ENCODE data around the gene TECPR2.
A peak's percentile ranks its signal among the peaks of the same experiment; 100 is the strongest.
"Not testable (repeated sequence)": the region's sequence is repeated elsewhere in the genome, so short reads cannot be mapped to it uniquely, and the experiment has no call there.

The TECPR2 gene

GRCh38 chr14:102362545-102363181 lies at the start of gene TECPR2, which contains the start of gene CINP:
Gene TECPR2 (plus strand): TSS chr14:102362941. CDS start chr14:102376722, 13,781 bp downstream.
Gene CINP (minus strand): TSS chr14:102362890. CDS start chr14:102362851, 39 bp downstream.
- peak; percentile 92 for DNase-seq

- DNase-seq: peak; percentile 71
Observed at GRCh38 chr14:102314242-102315011, 48.3 kb upstream of the TECPR2 start.

- no peak for DNase-seq
Observed at GRCh38 chr14:102315121-102315520, 47.6 kb upstream of the TECPR2 start.

- no peak for DNase-seq
Observed at GRCh38 chr14:102316338-102316742, 46.4 kb upstream of the TECPR2 start.

- peak; percentile 96 for DNase-seq
Observed at GRCh38 chr14:102316743-102317563, 45.8 kb upstream of the TECPR2 start.

- no peak for DNase-seq
Observed at GRCh38 chr14:102317564-102318248, 45.0 kb upstream of the TECPR2 start.

- no peak for DNase-seq
Observed at GRCh38 chr14:102318781-102319276, 43.9 kb upstream of the TECPR2 start.

- peak; percentile 91 for DNase-seq
Observed at GRCh38 chr14:102319351-102320032, 43.2 kb upstream of the TECPR2 start, which contains the start of gene ZNF839. Gene ZNF839 (plus strand): TSS chr14:102319746. CDS start chr14:102319766, 20 bp downstream.

GRCh38 chr14:102320033-102320660 lies 42.6 kb upstream of the TECPR2 start:
- peak; percentile 26 for DNase-seq

- no peak for DNase-seq
Observed at GRCh38 chr14:102320671-102321455, 41.9 kb upstream of the TECPR2 start.

GRCh38 chr14:102321456-102322422 lies 41.0 kb upstream of the TECPR2 start:
- DNase-seq: no peak

- no peak for DNase-seq
Observed at GRCh38 chr14:102323102-102323501, 39.6 kb upstream of the TECPR2 start.

- DNase-seq: no peak
Observed at GRCh38 chr14:102325791-102326345, 36.9 kb upstream of the TECPR2 start.

- no peak for DNase-seq
Observed at GRCh38 chr14:102326583-102326982, 36.2 kb upstream of the TECPR2 start.

GRCh38 chr14:102329381-102329780 lies 33.4 kb upstream of the TECPR2 start:
- DNase-seq: not testable (repeated sequence)

GRCh38 chr14:102330806-102331205 lies 31.9 kb upstream of the TECPR2 start:
- DNase-seq: no peak

GRCh38 chr14:102333390-102333789 lies 29.4 kb upstream of the TECPR2 start:
- no peak for DNase-seq

- DNase-seq: no peak
Observed at GRCh38 chr14:102333795-102334705, 28.7 kb upstream of the TECPR2 start.
